Measurements from ENCODE around the gene SRGAP2.
"Not testable (repeated sequence)": the region's sequence is repeated elsewhere in the genome, so short reads cannot be mapped to it uniquely, and the experiment has no call there.

The SRGAP2 gene

GRCh38 chr1:206204159-206204511 is 794 bp downstream of the SRGAP2 start:
- not testable (repeated sequence) for H4K8ac ChIP-seq (ENCODE audit: low read depth, low read length); H2BK120ac ChIP-seq (ENCODE audit: insufficient read depth, low read length, poor library complexity); H3K36me3 ChIP-seq (ENCODE audit: control insufficient read depth in 1 of 2, insufficient read depth in 2 of 2, low read length in 2 of 2); H4K12ac ChIP-seq (ENCODE audit: low read depth, low read length); H2BK12ac ChIP-seq (ENCODE audit: low read length); H3K79me2 ChIP-seq (ENCODE audit: control insufficient read depth, insufficient read depth, low read length, poor library complexity); H3K9me3 ChIP-seq (ENCODE audit: insufficient read depth, low read depth, low read length); H3K4me1 ChIP-seq (ENCODE audit: control insufficient read depth in 1 of 2, insufficient read depth in 2 of 2, low read length in 2 of 2); H3K27ac ChIP-seq (ENCODE audit: low read depth, low read length); DNase-seq; H3K27me3 ChIP-seq (ENCODE audit: insufficient read depth, low read length); H3K4ac ChIP-seq (ENCODE audit: low read depth, low read length); H3K9ac ChIP-seq (ENCODE audit: low read length); H3K23ac ChIP-seq (ENCODE audit: low read length); H2AFZ ChIP-seq (ENCODE audit: insufficient read depth, low read length, poor library complexity); H3K18ac ChIP-seq (ENCODE audit: low read length); H2BK5ac ChIP-seq (ENCODE audit: low read depth, low read length, poor library complexity); H2AK5ac ChIP-seq (ENCODE audit: low read length); H3K79me1 ChIP-seq (ENCODE audit: low read length); H4K91ac ChIP-seq (ENCODE audit: low read depth, low read length)
- Histone ChIP-seq H3K4me3 (ENCODE audit: low read depth, low read length) (peak overlapping the region; percentile 69), H3K4me2 (ENCODE audit: low read length) (peak overlapping the region; percentile 62), H3K14ac (ENCODE audit: low read length) (peak overlapping the region; percentile 53)
- no CpG with 5 or more reads among the region's 25 CpGs for WGBS (ENCODE audit: extremely low coverage, insufficient coverage, insufficient read length)

GRCh38 chr1:206204871-206205270 is 1.5 kb downstream of the SRGAP2 start:
- H3K14ac ChIP-seq (ENCODE audit: low read length); H2AFZ ChIP-seq (ENCODE audit: insufficient read depth, low read length, poor library complexity); H4K8ac ChIP-seq (ENCODE audit: low read depth, low read length); H3K36me3 ChIP-seq (ENCODE audit: control insufficient read depth in 1 of 2, insufficient read depth in 2 of 2, low read length in 2 of 2); H3K4me3 ChIP-seq (ENCODE audit: low read depth, low read length); H3K18ac ChIP-seq (ENCODE audit: low read length); H3K4ac ChIP-seq (ENCODE audit: low read depth, low read length); H4K12ac ChIP-seq (ENCODE audit: low read depth, low read length); H3K9ac ChIP-seq (ENCODE audit: low read length); H2BK120ac ChIP-seq (ENCODE audit: insufficient read depth, low read length, poor library complexity); H3K4me1 ChIP-seq (ENCODE audit: control insufficient read depth in 1 of 2, insufficient read depth in 2 of 2, low read length in 2 of 2); H2BK12ac ChIP-seq (ENCODE audit: low read length); H3K79me1 ChIP-seq (ENCODE audit: low read length); H3K23ac ChIP-seq (ENCODE audit: low read length); H2BK5ac ChIP-seq (ENCODE audit: low read depth, low read length, poor library complexity); H3K9me3 ChIP-seq (ENCODE audit: insufficient read depth, low read depth, low read length); H3K27me3 ChIP-seq (ENCODE audit: insufficient read depth, low read length); H2AK5ac ChIP-seq (ENCODE audit: low read length); H3K79me2 ChIP-seq (ENCODE audit: control insufficient read depth, insufficient read depth, low read length, poor library complexity): not testable (repeated sequence)
- no CpG with 5 or more reads among the region's 25 CpGs for WGBS (ENCODE audit: extremely low coverage, insufficient coverage, insufficient read length)
- peak; percentile 0 to 11 for DNase-seq
- Histone ChIP-seq H4K91ac (ENCODE audit: low read depth, low read length) (peak overlapping the region; percentile 24), H3K4me2 (ENCODE audit: low read length) (peak overlapping the region; percentile 57), H3K27ac (ENCODE audit: low read depth, low read length) (peak overlapping the region; percentile 25)

DNA sequence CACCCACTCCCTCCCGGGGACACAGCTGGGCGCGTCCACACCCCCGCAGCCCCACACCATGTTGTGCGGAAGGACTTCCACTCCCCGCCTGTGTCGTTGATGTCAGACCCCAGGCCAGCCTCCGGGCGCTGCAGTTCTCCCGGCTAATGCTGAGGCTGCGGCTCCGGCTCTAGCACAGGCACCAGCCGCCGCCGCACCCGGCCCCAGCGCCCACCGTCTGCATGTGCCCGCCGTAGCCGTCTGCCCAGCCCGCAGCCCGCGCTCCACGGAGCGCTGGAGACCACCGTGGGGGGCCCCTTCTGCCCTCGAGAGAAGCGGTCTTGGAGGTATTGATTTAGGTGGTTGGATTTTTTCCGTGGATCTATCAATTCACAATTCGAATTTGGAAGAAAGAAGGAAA is 2.2 kb downstream of the SRGAP2 start:
- not testable (repeated sequence) for H3K14ac ChIP-seq (ENCODE audit: low read length); H2BK5ac ChIP-seq (ENCODE audit: low read depth, low read length, poor library complexity); H3K27ac ChIP-seq (ENCODE audit: low read depth, low read length); H3K27me3 ChIP-seq (ENCODE audit: insufficient read depth, low read length); H2BK120ac ChIP-seq (ENCODE audit: insufficient read depth, low read length, poor library complexity); H3K4ac ChIP-seq (ENCODE audit: low read depth, low read length); H3K79me1 ChIP-seq (ENCODE audit: low read length); H3K23ac ChIP-seq (ENCODE audit: low read length); H3K79me2 ChIP-seq (ENCODE audit: control insufficient read depth, insufficient read depth, low read length, poor library complexity); H4K12ac ChIP-seq (ENCODE audit: low read depth, low read length); H3K9me3 ChIP-seq (ENCODE audit: insufficient read depth, low read depth, low read length); H3K9ac ChIP-seq (ENCODE audit: low read length); H3K4me1 ChIP-seq (ENCODE audit: control insufficient read depth in 1 of 2, insufficient read depth in 2 of 2, low read length in 2 of 2); H4K8ac ChIP-seq (ENCODE audit: low read depth, low read length); H2AFZ ChIP-seq (ENCODE audit: insufficient read depth, low read length, poor library complexity); H2AK5ac ChIP-seq (ENCODE audit: low read length); H3K18ac ChIP-seq (ENCODE audit: low read length); H3K4me2 ChIP-seq (ENCODE audit: low read length); H3K36me3 ChIP-seq (ENCODE audit: control insufficient read depth in 1 of 2, insufficient read depth in 2 of 2, low read length in 2 of 2); H2BK12ac ChIP-seq (ENCODE audit: low read length); DNase-seq; H4K91ac ChIP-seq (ENCODE audit: low read depth, low read length); H3K4me3 ChIP-seq (ENCODE audit: low read depth, low read length)
- WGBS (ENCODE audit: extremely low coverage, insufficient coverage, insufficient read length), result no CpG with 5 or more reads among the region's 31 CpGs

- not testable (repeated sequence) for H4K12ac ChIP-seq (ENCODE audit: low read depth, low read length); H3K79me1 ChIP-seq (ENCODE audit: low read length); H2AK5ac ChIP-seq (ENCODE audit: low read length); H2AFZ ChIP-seq (ENCODE audit: insufficient read depth, low read length, poor library complexity); H4K91ac ChIP-seq (ENCODE audit: low read depth, low read length); H3K18ac ChIP-seq (ENCODE audit: low read length); DNase-seq; H3K14ac ChIP-seq (ENCODE audit: low read length); H2BK5ac ChIP-seq (ENCODE audit: low read depth, low read length, poor library complexity); H3K27me3 ChIP-seq (ENCODE audit: insufficient read depth, low read length); H3K9me3 ChIP-seq (ENCODE audit: insufficient read depth, low read depth, low read length); H2BK12ac ChIP-seq (ENCODE audit: low read length); H2BK120ac ChIP-seq (ENCODE audit: insufficient read depth, low read length, poor library complexity); H3K79me2 ChIP-seq (ENCODE audit: control insufficient read depth, insufficient read depth, low read length, poor library complexity); H3K4me3 ChIP-seq (ENCODE audit: low read depth, low read length); H3K36me3 ChIP-seq (ENCODE audit: control insufficient read depth in 1 of 2, insufficient read depth in 2 of 2, low read length in 2 of 2); H3K4me2 ChIP-seq (ENCODE audit: low read length); H3K9ac ChIP-seq (ENCODE audit: low read length); H3K27ac ChIP-seq (ENCODE audit: low read depth, low read length); H3K4me1 ChIP-seq (ENCODE audit: control insufficient read depth in 1 of 2, insufficient read depth in 2 of 2, low read length in 2 of 2); H3K4ac ChIP-seq (ENCODE audit: low read depth, low read length); H4K8ac ChIP-seq (ENCODE audit: low read depth, low read length); H3K23ac ChIP-seq (ENCODE audit: low read length)
- WGBS (ENCODE audit: extremely low coverage, insufficient coverage, insufficient read length), result no CpG with 5 or more reads among the region's 1 CpG
Observed at GRCh38 chr1:206210802-206211201, 7.5 kb downstream of the SRGAP2 start.

Data from trophoblast cell (in vitro differentiated cells and primary cell).